Psoas muscle (tissue), 8 donors: ENCODE data around the gene SLCO2A1. TPM values are rescaled to one million over a fixed set of nuclear protein-coding genes. Genes with fewer than 3 reads are reported as not detected.
A peak's percentile ranks its signal among the peaks of the same experiment; 100 is the strongest.

Experiments used
- ATAC-seq, 4 donors: fragments of 200-7000 bp; cut with Tn5 transposase; one replicate each; pipeline ENCODE4 v1.9.1; 2020; ENCODE audit warnings: moderate library complexity in 3 of 4, mild to moderate bottlenecking in 2 of 4
- DNase-seq, 2 donors: peaks; one replicate each; pipeline ENCODE4 v3.0.0-alpha.2; 2020
- H3K27ac ChIP-seq: fragments of 200-600 bp; one replicate; pipeline ENCODE4 v1.8.0; 2022
- H3K27me3 ChIP-seq, 3 donors: fragments of 200-600 bp in 1 of 3; one replicate each; pipeline versions ENCODE4 v1.6.1 to v1.8.0; 2013 to 2022; ENCODE audit warnings: low read length in 2 of 3, mild to moderate bottlenecking in 2 of 3, moderate library complexity in 1 of 3; ENCODE audit not compliant: insufficient read depth in 3 of 3
- H3K36me3 ChIP-seq, 2 donors: fragments of 200-600 bp in 1 of 2; one replicate each; pipeline versions ENCODE4 v1.6.1 to v1.8.0; 2013 to 2022; ENCODE audit warnings: low read depth in 1 of 2, mild to moderate bottlenecking in 1 of 2, moderate library complexity in 1 of 2; ENCODE audit not compliant: insufficient read depth in 1 of 2
- H3K4me1 ChIP-seq: fragments of 200-600 bp; one replicate; pipeline ENCODE4 v1.8.0; 2022
- H3K4me3 ChIP-seq: fragments of 200-600 bp; one replicate; pipeline ENCODE4 v1.8.0; 2022; ENCODE audit warnings: mild to moderate bottlenecking
- H3K9me3 ChIP-seq: fragments of 200-600 bp; one replicate; pipeline ENCODE4 v1.8.0; 2022
- WGBS, 3 donors: extraction: QIAGEN DNeasy Blood & Tissue Kit; methylation state at CpG; one replicate each; pipeline versions ENCODE4 v1.1.6 to v1.1.7; 2013; 5-methylcytosine and 5-hydroxymethylcytosine counted together
- intact Hi-C, 2 donors: fragments of 100-400 bp; cut with DNase I; formaldehyde crosslinking; loops; one replicate each; pipeline versions ENCODE4 v1.11.0 to v1.14.2; 2022
- polyA plus RNA-seq, 3 donors: library from polyadenylated mRNA; stranded (reverse); fragments of 200-250 nt; gene quantifications; one replicate each; pipeline ENCODE4 v1.2.3, GENCODE V29; 2013
- total RNA-seq, 4 donors: library from RNA; stranded (reverse); fragmentation: NEBNext Ultra II Directional in 2 of 4; extraction: Animal tissue kit (Norgen Biotek cat#: 25700) in 2 of 4; gene quantifications; one replicate each; pipeline versions ENCODE4 v1.2.1 to v1.2.4, GENCODE V29; 2021 to 2023
- TF ChIP-seq, protein P1 (sequence below): fragments of 200-600 bp; IDR thresholded peaks from one replicate; pipeline ENCODE4 v1.8.0; 2022; ENCODE audit warnings: antibody characterized with exemption
- donor health status: healthy with polysubstance abuse.
- donor health status: DM: no; HTN: no; CAD: no; lungs with moderate emphysema.
- donor health status: Bipolar disorder and iron deficiency.
- donor health status: healthy.
- donor health status: DM: yes; HTN: yes; CAD: no.
- donor health status: DM: no; HTN: no; CAD: no.
- donor health status: DM: no; HTN: no; CAD: no.
- donor health status: DM: yes; HTN: yes; CAD: no.

The SLCO2A1 gene
- total and polyA plus RNA-seq, 7 donors: 0.72 to 5.2 (median 3.7) TPM

DNA sequence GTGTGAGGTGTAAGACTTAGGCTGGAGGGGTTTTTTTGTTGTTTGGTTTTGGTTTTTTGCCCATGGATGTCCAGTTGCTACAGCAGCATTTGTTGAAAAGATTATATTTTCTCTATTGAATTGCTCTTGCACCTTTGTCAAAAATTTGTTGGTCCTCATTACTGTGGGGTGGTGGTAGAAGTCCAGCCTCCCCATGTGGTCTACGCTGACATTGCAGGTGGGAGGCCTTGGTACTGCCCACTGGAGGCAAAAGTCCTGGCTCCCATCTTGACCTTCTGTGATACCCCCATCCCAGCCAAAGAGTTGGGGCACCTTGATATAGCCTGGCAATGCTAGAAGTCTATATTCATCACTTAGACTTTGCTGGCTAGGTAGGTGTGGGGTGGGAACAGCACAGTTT, 128.6 kb downstream of the SLCO2A1 start:
- ATAC-seq: no peak
- DNase-seq: no peak
- H3K36me3 ChIP-seq: no peaks in the 10 kb centered on the region
- intact Hi-C loops: no loop called here
- H3K27me3 ChIP-seq: peaks cover 0 to 11% (median 4%) of the 10 kb centered on the region in 3 donors
- no peak overlapping the region for H3K4me3 ChIP-seq
- no peaks in the 10 kb centered on the region for H3K4me1 ChIP-seq
- H3K9me3 ChIP-seq: no peaks in the 10 kb centered on the region
- TF ChIP-seq, protein P1, sequence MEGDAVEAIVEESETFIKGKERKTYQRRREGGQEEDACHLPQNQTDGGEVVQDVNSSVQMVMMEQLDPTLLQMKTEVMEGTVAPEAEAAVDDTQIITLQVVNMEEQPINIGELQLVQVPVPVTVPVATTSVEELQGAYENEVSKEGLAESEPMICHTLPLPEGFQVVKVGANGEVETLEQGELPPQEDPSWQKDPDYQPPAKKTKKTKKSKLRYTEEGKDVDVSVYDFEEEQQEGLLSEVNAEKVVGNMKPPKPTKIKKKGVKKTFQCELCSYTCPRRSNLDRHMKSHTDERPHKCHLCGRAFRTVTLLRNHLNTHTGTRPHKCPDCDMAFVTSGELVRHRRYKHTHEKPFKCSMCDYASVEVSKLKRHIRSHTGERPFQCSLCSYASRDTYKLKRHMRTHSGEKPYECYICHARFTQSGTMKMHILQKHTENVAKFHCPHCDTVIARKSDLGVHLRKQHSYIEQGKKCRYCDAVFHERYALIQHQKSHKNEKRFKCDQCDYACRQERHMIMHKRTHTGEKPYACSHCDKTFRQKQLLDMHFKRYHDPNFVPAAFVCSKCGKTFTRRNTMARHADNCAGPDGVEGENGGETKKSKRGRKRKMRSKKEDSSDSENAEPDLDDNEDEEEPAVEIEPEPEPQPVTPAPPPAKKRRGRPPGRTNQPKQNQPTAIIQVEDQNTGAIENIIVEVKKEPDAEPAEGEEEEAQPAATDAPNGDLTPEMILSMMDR: peak; percentile 21
- H3K27ac ChIP-seq: no peak overlapping the region
- 84 to 93% (median 87%) methylated on average over 1 of the region's 1 CpG for WGBS, 3 donors

GRCh38 chr3:133899311-133899710, 130.4 kb downstream of the SLCO2A1 start:
- H3K4me3 ChIP-seq: no peak overlapping the region
- no peaks in the 10 kb centered on the region for H3K4me1 ChIP-seq
- TF ChIP-seq, protein P1: no peak
- ATAC-seq (no peak), DNase-seq (no peak)
- no peaks in the 10 kb centered on the region for H3K36me3 ChIP-seq
- intact Hi-C loops: no loop called here
- H3K27me3 ChIP-seq: peaks cover 0 to 28% (median 0%) of the 10 kb centered on the region in 3 donors
- no peaks in the 10 kb centered on the region for H3K9me3 ChIP-seq
- H3K27ac ChIP-seq: no peak overlapping the region

DNA sequence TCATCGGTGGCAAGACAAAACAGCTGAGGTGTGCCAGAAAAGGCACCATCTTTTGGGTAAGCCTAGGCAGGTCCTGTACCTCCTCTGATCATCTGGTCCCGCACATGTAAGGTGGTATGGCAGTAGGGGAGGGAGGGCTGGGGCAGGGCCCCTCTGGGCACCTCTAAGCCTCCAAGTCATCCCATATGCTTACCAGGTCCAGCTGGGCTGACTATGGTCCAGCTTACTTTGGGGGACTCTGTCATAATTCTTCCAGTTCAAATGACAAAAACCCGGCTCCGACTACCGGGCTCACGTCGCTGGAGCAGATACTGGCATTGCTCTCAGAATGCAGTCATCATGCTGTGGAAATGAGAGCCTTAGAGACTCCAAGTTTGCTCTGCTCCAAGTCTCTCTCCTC, 132.2 kb downstream of the SLCO2A1 start:
- intact Hi-C loops: no loop called here
- no peaks in the 10 kb centered on the region for H3K4me1 ChIP-seq
- no peaks in the 10 kb centered on the region for H3K36me3 ChIP-seq
- no peak overlapping the region for H3K4me3 ChIP-seq
- TF ChIP-seq, protein P1: no peak
- 40 to 62% (median 52%) methylated on average over 7 of the region's 7 CpGs for WGBS, 3 donors
- ATAC-seq (no peak), DNase-seq (no peak)
- H3K9me3 ChIP-seq: no peaks in the 10 kb centered on the region
- H3K27ac ChIP-seq: no peak overlapping the region
- peaks cover 0 to 37% (median 0%) of the 10 kb centered on the region in 3 donors for H3K27me3 ChIP-seq

DNA sequence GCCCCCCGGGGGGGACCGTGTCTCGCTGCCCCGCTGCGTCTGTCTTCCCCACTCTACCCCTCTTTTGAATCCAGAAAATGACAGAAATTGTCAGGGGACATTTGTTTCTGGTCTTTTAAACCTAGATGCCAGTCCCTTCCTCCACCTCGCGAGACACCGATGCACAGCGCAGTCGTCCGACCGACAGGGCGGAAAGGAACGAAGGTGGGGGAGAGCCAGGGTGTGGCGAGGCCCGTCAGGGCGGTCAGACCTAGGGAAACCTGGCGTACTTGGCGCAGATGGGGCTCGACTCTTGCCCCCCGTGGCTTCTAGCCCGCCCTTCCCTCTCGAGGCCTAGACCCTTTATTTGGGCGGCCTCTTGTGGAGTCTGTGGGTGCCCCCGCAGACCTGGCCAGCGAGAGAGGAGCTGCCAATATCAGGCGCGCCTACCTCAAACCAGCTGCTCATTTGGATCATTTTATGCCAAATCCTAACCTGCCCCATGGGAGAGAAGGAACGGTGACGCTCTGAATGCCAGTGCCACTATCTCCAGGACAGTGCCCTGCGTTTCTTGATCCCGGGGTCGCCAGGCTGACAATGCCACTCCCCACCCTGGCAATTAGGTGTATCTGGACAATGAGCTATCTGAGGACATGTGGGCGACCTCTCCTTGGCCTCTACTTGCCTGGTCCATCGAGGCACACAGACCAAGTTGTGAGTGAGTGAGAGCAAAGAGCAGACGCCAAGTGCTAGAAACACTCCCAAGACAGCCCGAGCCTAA, 133.5 kb downstream of the SLCO2A1 start:
- H3K36me3 ChIP-seq: no peaks in the 10 kb centered on the region
- H3K4me3 ChIP-seq: peak overlapping the region; percentile 77
- peak in 1 of 4 donors; percentile 45 for ATAC-seq
- TF ChIP-seq, protein P1: no peak
- 11 to 12% (median 12%) methylated on average over 37 of the region's 37 CpGs for WGBS, 3 donors
- DNase-seq: no peak
- H3K27me3 ChIP-seq: peaks cover 0 to 38% (median 0%) of the 10 kb centered on the region in 3 donors
- no peaks in the 10 kb centered on the region for H3K9me3 ChIP-seq
- no peak overlapping the region for H3K27ac ChIP-seq
- intact Hi-C loops: no loop called here
- no peaks in the 10 kb centered on the region for H3K4me1 ChIP-seq
